Measurements from ENCODE around the gene DENND1B.

DENND1B gene

GRCh38 chr1:197750366-197750765 is 24.9 kb downstream of the DENND1B start:
- no peaks in the 10 kb centered on the region for H3K9me3 ChIP-seq (ENCODE audit: insufficient read depth, low read length, severe bottlenecking)
- no peak overlapping the region for H2AFZ ChIP-seq (ENCODE audit: low read depth, low read length)
- H3K4me1 ChIP-seq (ENCODE audit: insufficient read depth, low read length), result peaks cover 34% of the 10 kb centered on the region
- DNase-seq, result no peak
- no peak for ATAC-seq (ENCODE audit: insufficient read depth, low read depth)
- H3K27me3 ChIP-seq (ENCODE audit: insufficient read depth, low read length, poor library complexity), result no peaks in the 10 kb centered on the region
- no peak overlapping the region for H3K4me2 ChIP-seq (ENCODE audit: insufficient read depth, low read length)
- H3K36me3 ChIP-seq (ENCODE audit: insufficient read depth, low read length), result peaks cover 20% of the 10 kb centered on the region
- no peak overlapping the region for H3K4me3 ChIP-seq (ENCODE audit: low read depth in 1 of 2, low read length in 2 of 2)
- H3K27ac ChIP-seq (ENCODE audit: low read length), result peak overlapping the region; percentile 24; the same call in 1 of the 2 replicates
- peaks cover 91% of the 10 kb centered on the region for H3K79me2 ChIP-seq (ENCODE audit: insufficient read depth, low read length)
- no peak overlapping the region for H3K9ac ChIP-seq (ENCODE audit: low read depth, low read length)
- TF ChIP-seq CTCF (IDR thresholded peaks at IDR 0.05; ENCODE audit: borderline replicate concordance, extremely low read depth, low read length, poor library complexity, severe bottlenecking), result no peak
- TF ChIP-seq EZH2 (IDR thresholded peaks at IDR 0.05; ENCODE audit: borderline replicate concordance, low read depth, low read length, severe bottlenecking), result no peak
- no peaks in the 10 kb centered on the region for H4K20me1 ChIP-seq (ENCODE audit: insufficient read depth, low read length)

- no peak overlapping the region for H3K9ac ChIP-seq (ENCODE audit: low read depth, low read length)
- no peak overlapping the region for H3K27ac ChIP-seq (ENCODE audit: low read length)
- no peak overlapping the region for H2AFZ ChIP-seq (ENCODE audit: low read depth, low read length)
- H3K27me3 ChIP-seq (ENCODE audit: insufficient read depth, low read length, poor library complexity), result no peaks in the 10 kb centered on the region
- peaks cover 23% of the 10 kb centered on the region for H3K4me1 ChIP-seq (ENCODE audit: insufficient read depth, low read length)
- H3K4me2 ChIP-seq (ENCODE audit: insufficient read depth, low read length), result no peak overlapping the region
- no peaks in the 10 kb centered on the region for H4K20me1 ChIP-seq (ENCODE audit: insufficient read depth, low read length)
- H3K4me3 ChIP-seq (ENCODE audit: low read depth in 1 of 2, low read length in 2 of 2), result no peak overlapping the region
- peaks cover 95% of the 10 kb centered on the region for H3K79me2 ChIP-seq (ENCODE audit: insufficient read depth, low read length)
- no peak for ATAC-seq (ENCODE audit: insufficient read depth, low read depth)
- H3K36me3 ChIP-seq (ENCODE audit: insufficient read depth, low read length), result peaks cover 6% of the 10 kb centered on the region
- TF ChIP-seq CTCF (IDR thresholded peaks at IDR 0.05; ENCODE audit: borderline replicate concordance, extremely low read depth, low read length, poor library complexity, severe bottlenecking) (no peak), EZH2 (IDR thresholded peaks at IDR 0.05; ENCODE audit: borderline replicate concordance, low read depth, low read length, severe bottlenecking) (no peak)
- DNase-seq, result no peak
- H3K9me3 ChIP-seq (ENCODE audit: insufficient read depth, low read length, severe bottlenecking), result no peaks in the 10 kb centered on the region
Observed at GRCh38 chr1:197745911-197746310, 29.4 kb downstream of the DENND1B start.

GRCh38 chr1:197744979-197745378 is 30.3 kb downstream of the DENND1B start:
- no peak overlapping the region for H3K4me3 ChIP-seq (ENCODE audit: low read depth in 1 of 2, low read length in 2 of 2)
- H3K9ac ChIP-seq (ENCODE audit: low read depth, low read length), result no peak overlapping the region
- peaks cover 14% of the 10 kb centered on the region for H3K4me1 ChIP-seq (ENCODE audit: insufficient read depth, low read length)
- no peak for DNase-seq
- no peak overlapping the region for H2AFZ ChIP-seq (ENCODE audit: low read depth, low read length)
- ATAC-seq (ENCODE audit: insufficient read depth, low read depth), result no peak
- H3K79me2 ChIP-seq (ENCODE audit: insufficient read depth, low read length), result peaks cover 96% of the 10 kb centered on the region
- H3K4me2 ChIP-seq (ENCODE audit: insufficient read depth, low read length), result no peak overlapping the region
- H3K36me3 ChIP-seq (ENCODE audit: insufficient read depth, low read length), result peaks cover 6% of the 10 kb centered on the region
- H3K9me3 ChIP-seq (ENCODE audit: insufficient read depth, low read length, severe bottlenecking), result no peaks in the 10 kb centered on the region
- no peaks in the 10 kb centered on the region for H4K20me1 ChIP-seq (ENCODE audit: insufficient read depth, low read length)
- no peak for TF ChIP-seq CTCF (IDR thresholded peaks at IDR 0.05; ENCODE audit: borderline replicate concordance, extremely low read depth, low read length, poor library complexity, severe bottlenecking)
- no peak for TF ChIP-seq EZH2 (IDR thresholded peaks at IDR 0.05; ENCODE audit: borderline replicate concordance, low read depth, low read length, severe bottlenecking)
- no peak overlapping the region; the same call in 1 of the 2 replicates for H3K27ac ChIP-seq (ENCODE audit: low read length)
- H3K27me3 ChIP-seq (ENCODE audit: insufficient read depth, low read length, poor library complexity), result no peaks in the 10 kb centered on the region

GRCh38 chr1:197743578-197743977 is 31.7 kb downstream of the DENND1B start:
- Histone ChIP-seq H2AFZ (ENCODE audit: low read depth, low read length) (no peak overlapping the region), H3K36me3 (ENCODE audit: insufficient read depth, low read length) (peaks cover 6% of the 10 kb centered on the region), H3K4me3 (ENCODE audit: low read depth in 1 of 2, low read length in 2 of 2) (no peak overlapping the region), H3K4me2 (ENCODE audit: insufficient read depth, low read length) (no peak overlapping the region), H3K4me1 (ENCODE audit: insufficient read depth, low read length) (peaks cover 3% of the 10 kb centered on the region; the same call in 1 of the 2 replicates), H3K27ac (ENCODE audit: low read length) (no peak overlapping the region), H4K20me1 (ENCODE audit: insufficient read depth, low read length) (no peaks in the 10 kb centered on the region), H3K9ac (ENCODE audit: low read depth, low read length) (no peak overlapping the region), H3K27me3 (ENCODE audit: insufficient read depth, low read length, poor library complexity) (no peaks in the 10 kb centered on the region), H3K9me3 (ENCODE audit: insufficient read depth, low read length, severe bottlenecking) (no peaks in the 10 kb centered on the region), H3K79me2 (ENCODE audit: insufficient read depth, low read length) (peaks cover 96% of the 10 kb centered on the region)
- DNase-seq, result no peak
- TF ChIP-seq CTCF (IDR thresholded peaks at IDR 0.05; ENCODE audit: borderline replicate concordance, extremely low read depth, low read length, poor library complexity, severe bottlenecking) (no peak), EZH2 (IDR thresholded peaks at IDR 0.05; ENCODE audit: borderline replicate concordance, low read depth, low read length, severe bottlenecking) (no peak)
- peak; percentile 44; the same call in 2 of the 3 replicates for ATAC-seq (ENCODE audit: insufficient read depth, low read depth)
